Upper lobe of left lung (tissue), 6 donors: ENCODE results near the gene XPR1. TPM values are rescaled to one million over a fixed set of nuclear protein-coding genes. Genes with fewer than 3 reads are reported as not detected.

Experiments used
- ATAC-seq, 2 donors: fragments of 200-7000 bp; cut with Tn5 transposase; one replicate each; pipeline ENCODE4 v1.9.1; 2022; ENCODE audit warnings: mild to moderate bottlenecking in 2 of 2, moderate library complexity in 2 of 2; ENCODE audit not compliant: low FRiP score in 2 of 2
- DNase-seq, 2 donors: peaks; one replicate each; pipeline ENCODE4 v3.0.0-alpha.2; 2019 to 2020
- H3K27ac ChIP-seq, 4 donors: fragments of 200-600 bp; sonication (generic); one replicate each; pipeline ENCODE4 v1.5.1; 2016 to 2019
- H3K27me3 ChIP-seq, 4 donors: fragments of 200-600 bp; sonication (generic); one replicate each; pipeline ENCODE4 v1.5.1; 2017 to 2019
- H3K36me3 ChIP-seq, 4 donors: fragments of 200-600 bp; sonication (generic); one replicate each; pipeline ENCODE4 v1.5.1; 2016 to 2019
- H3K4me1 ChIP-seq, 4 donors: fragments of 200-600 bp; sonication (generic); one replicate each; pipeline ENCODE4 v1.5.1; 2018 to 2019
- H3K4me3 ChIP-seq, 4 donors: fragments of 200-600 bp; sonication (generic); one replicate each; pipeline ENCODE4 v1.5.1; 2017 to 2019; ENCODE audit warnings: mild to moderate bottlenecking in 2 of 4, moderate library complexity in 1 of 4
- H3K9me3 ChIP-seq, 4 donors: fragments of 200-600 bp; sonication (generic); one replicate each; pipeline ENCODE4 v1.5.1; 2018 to 2019
- CTCF ChIP-seq, 6 experiments: fragments of 450-650 bp in 4 of 6; fragments of 200-600 bp in 2 of 6; sonication (generic) in 2 of 6; IDR thresholded peaks; one replicate each; pipeline ENCODE4 v1.5.1; 2016 to 2019; ENCODE audit warnings: antibody characterized with exemption in 6 of 6
- EP300 ChIP-seq, 4 donors: sonication (generic); formaldehyde crosslinking; IDR thresholded peaks; one replicate each; pipeline ENCODE4 v1.5.1; 2017; ENCODE audit warnings: antibody characterized with exemption in 4 of 4, control low read depth in 2 of 4
- POLR2A ChIP-seq, 4 donors: fragments of 450-650 bp; IDR thresholded peaks; one replicate each; pipeline ENCODE4 v1.5.1; 2016 to 2017; ENCODE audit warnings: antibody characterized with exemption in 4 of 4, mild to moderate bottlenecking in 2 of 4
- POLR2AphosphoS5 ChIP-seq, 2 donors: sonication (generic); formaldehyde crosslinking; IDR thresholded peaks; one replicate each; pipeline ENCODE4 v1.5.1; 2017; ENCODE audit warnings: antibody characterized with exemption in 2 of 2
- WGBS, 2 donors: methylation state at CpG; one replicate each; pipeline ENCODE4 v1.1.5; 2017 to 2018; 5-methylcytosine and 5-hydroxymethylcytosine counted together
- total RNA-seq, 6 donors: library from RNA; depleted of rRNA in 4 of 6; stranded (reverse); fragments of >200 nt in 4 of 6; gene quantifications; one replicate each; pipeline versions ENCODE4 v1.1.0 to v1.2.1, GENCODE V29; 2016 to 2021
- donor health status: DM: no; HTN: no; CAD: no; lungs with moderate emphysema.
- donor health status: DM: no; HTN: yes; CAD: no; lungs with severe emphysema.

Gene XPR1
- total RNA-seq, 6 donors from 2014 or later: 21.3 to 30.2 (median 25.3) TPM

- Histone ChIP-seq H3K27ac (no peak overlapping the region), H3K27me3 (peaks cover 0 to 8% (median 2%) of the 10 kb centered on the region in 4 donors), H3K4me3 (no peak overlapping the region), H3K4me1 (peaks cover 1 to 10% (median 4%) of the 10 kb centered on the region in 4 donors), H3K36me3 (peaks cover 0 to 10% (median 0%) of the 10 kb centered on the region in 4 donors), H3K9me3 (no peaks in the 10 kb centered on the region)
- no peak for ATAC-seq
- WGBS, 2 donors: 69 to 86% methylated on average over 9 to 12 of the region's 12 CpGs
- no peak for TF ChIP-seq CTCF (IDR thresholded peaks at IDR 0.05)
- no peak for TF ChIP-seq EP300 (IDR thresholded peaks at IDR 0.05)
- no peak for TF ChIP-seq POLR2A (IDR thresholded peaks at IDR 0.05)
- no peak for TF ChIP-seq POLR2AphosphoS5 (IDR thresholded peaks at IDR 0.05)
- no peak for DNase-seq
Measured at GRCh38 chr1:180917306-180918065, 285.7 kb downstream of the XPR1 start.

DNA sequence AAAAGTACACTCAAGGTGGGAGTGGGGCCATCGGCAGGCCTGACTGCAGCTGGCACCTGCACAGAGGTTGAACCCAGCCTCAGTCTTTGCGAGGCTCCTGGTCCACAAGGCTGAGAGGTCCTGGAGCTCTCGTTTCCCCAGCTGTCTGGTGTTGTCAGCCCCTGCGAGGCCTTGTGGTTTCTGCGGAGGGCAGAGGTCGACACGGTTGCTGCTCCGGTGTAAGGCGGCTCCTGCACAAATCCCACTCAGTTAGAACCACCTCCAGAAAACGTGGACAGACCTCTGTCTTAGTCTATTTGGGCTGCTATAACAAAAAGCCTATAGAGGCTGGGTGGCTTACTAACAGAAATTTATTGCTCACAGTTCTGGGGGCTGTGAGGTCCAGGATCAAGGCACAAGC is 286.7 kb downstream of the XPR1 start:
- ATAC-seq: no peak
- no peak overlapping the region for H3K4me3 ChIP-seq
- peak in 1 of 2 donors; percentile 39 for DNase-seq
- H3K27ac ChIP-seq: no peak overlapping the region
- H3K27me3 ChIP-seq: no peaks in the 10 kb centered on the region
- WGBS, 2 donors: 83 to 92% methylated on average over 9 to 10 of the region's 10 CpGs
- no peaks in the 10 kb centered on the region for H3K9me3 ChIP-seq
- TF ChIP-seq POLR2A (IDR thresholded peaks at IDR 0.05) (no peak), EP300 (IDR thresholded peaks at IDR 0.05) (no peak), CTCF (IDR thresholded peaks at IDR 0.05) (no peak), POLR2AphosphoS5 (IDR thresholded peaks at IDR 0.05) (no peak)
- H3K4me1 ChIP-seq: peaks cover 0 to 4% (median 0%) of the 10 kb centered on the region in 4 donors
- H3K36me3 ChIP-seq: peaks cover 0 to 10% (median 0%) of the 10 kb centered on the region in 4 donors

DNA sequence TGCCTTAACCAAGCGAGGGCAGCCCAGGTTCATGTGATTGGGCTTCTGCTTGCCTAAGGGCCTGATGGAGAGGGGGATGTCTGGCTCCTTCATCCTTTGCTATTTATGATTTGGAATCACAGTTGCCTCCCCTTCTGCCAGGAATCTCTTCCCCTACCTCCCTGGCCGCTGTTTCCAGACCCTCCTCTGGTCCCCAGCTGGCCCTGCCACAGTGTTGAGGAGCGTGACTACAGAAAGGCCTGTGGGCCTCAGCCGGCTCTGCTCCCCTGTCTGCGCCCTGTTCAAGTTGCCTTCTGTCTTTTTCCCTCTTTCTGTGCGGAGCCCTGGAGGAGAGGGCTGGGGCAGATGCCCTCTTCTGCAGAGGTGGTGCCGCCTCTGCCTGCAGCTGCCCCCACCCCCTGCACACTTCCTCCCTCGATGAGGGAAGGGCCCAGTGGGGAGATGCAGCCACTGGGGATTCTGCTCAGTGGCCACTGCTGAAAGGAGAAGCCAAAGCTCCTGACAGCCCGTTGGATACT is 287.4 kb downstream of the XPR1 start:
- peak in 1 of 2 donors; percentile 30 for DNase-seq
- TF ChIP-seq CTCF (IDR thresholded peaks at IDR 0.05) (no peak), POLR2A (IDR thresholded peaks at IDR 0.05) (no peak), POLR2AphosphoS5 (IDR thresholded peaks at IDR 0.05) (no peak)
- 78 to 85% methylated on average over 7 to 9 of the region's 9 CpGs for WGBS, 2 donors
- no peaks in the 10 kb centered on the region for H3K27me3 ChIP-seq
- H3K4me1 ChIP-seq: peaks cover 0 to 4% (median 0%) of the 10 kb centered on the region in 4 donors
- peaks cover 0 to 10% (median 0%) of the 10 kb centered on the region in 4 donors for H3K36me3 ChIP-seq
- H3K9me3 ChIP-seq: no peaks in the 10 kb centered on the region
- no peak overlapping the region for H3K4me3 ChIP-seq
- H3K27ac ChIP-seq: no peak overlapping the region
- ATAC-seq: no peak

- 94% methylated on average over 6 of the region's 7 CpGs; no CpG with 5 or more reads in 1 of the 2 donors for WGBS, 2 donors
Measured at GRCh38 chr1:180920193-180920592, 288.4 kb downstream of the XPR1 start.

More at GRCh38 chr1:180920193-180920592, 288.4 kb downstream of the XPR1 start:
- peaks cover 0 to 4% (median 0%) of the 10 kb centered on the region in 4 donors for H3K4me1 ChIP-seq
- no peak for TF ChIP-seq POLR2AphosphoS5 (IDR thresholded peaks at IDR 0.05)
- no peak for TF ChIP-seq CTCF (IDR thresholded peaks at IDR 0.05)
- no peak for TF ChIP-seq EP300 (IDR thresholded peaks at IDR 0.05)
- no peak for TF ChIP-seq POLR2A (IDR thresholded peaks at IDR 0.05)
- peaks cover 0 to 10% (median 0%) of the 10 kb centered on the region in 4 donors for H3K36me3 ChIP-seq
- DNase-seq (no peak), ATAC-seq (no peak)
- H3K27me3 ChIP-seq: no peaks in the 10 kb centered on the region
- no peaks in the 10 kb centered on the region for H3K9me3 ChIP-seq
- H3K4me3 ChIP-seq: no peak overlapping the region
- H3K27ac ChIP-seq: no peak overlapping the region
